ENCODE data around the gene SLC39A2.

DNA sequence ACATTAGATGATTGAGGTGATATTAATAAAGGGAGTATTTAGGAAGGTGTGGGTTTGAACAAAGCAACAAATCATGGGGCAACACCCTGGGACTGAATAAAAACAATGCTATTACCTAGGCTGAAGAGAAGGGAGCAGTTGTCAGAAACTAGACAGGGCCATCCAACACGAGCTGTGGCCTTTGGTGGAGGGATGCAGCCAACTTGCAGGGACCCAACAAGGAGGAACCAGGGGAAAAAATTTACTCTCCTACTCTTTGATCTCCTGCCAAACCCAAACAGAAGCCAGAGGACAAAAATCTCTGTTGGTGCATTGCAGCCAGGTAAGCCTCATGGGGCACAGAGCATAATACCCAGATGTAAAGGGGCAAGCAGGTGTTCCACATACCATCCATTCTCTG lies 12.0 kb downstream of the SLC39A2 start:
- TF ChIP-seq CREB1 (CRISPR knock-in tag; IDR thresholded peaks at IDR 0.05; ENCODE audit: low read depth) (no peak), POLR2AphosphoS5 (IDR thresholded peaks at IDR 0.05; ENCODE audit: low read depth) (no peak)
